Kidney glomerular epithelial cell (primary cell): ENCODE results near the gene LDAH.

Source experiments
- DNase-seq: peaks from one replicate; lab custom pipeline; 2025; lab: John Stamatoyannopoulos, UW

The LDAH gene

GRCh38 chr2:20635675-20636584 lies 187.0 kb downstream of the LDAH start:
- DNase-seq = peak; percentile 86

- peak; percentile 12 for DNase-seq
These were observed 187.8 kb downstream of the LDAH start for GRCh38 chr2:20635113-20635510.

- DNase-seq = peak; percentile 41
These were observed 188.3 kb downstream of the LDAH start for GRCh38 chr2:20634507-20635112.
